Epithelial cell of proximal tubule (primary cell): ENCODE results near the gene GRB10. TPM values are rescaled to one million over a fixed set of nuclear protein-coding genes. Genes with fewer than 3 reads are reported as not detected.
A peak's percentile ranks its signal among the peaks of the same experiment; 100 is the strongest.
"Not testable (repeated sequence)": the region's sequence is repeated elsewhere in the genome, so short reads cannot be mapped to it uniquely, and the experiment has no call there.

ENCODE experiments used
- DNase-seq: peaks from one replicate; pipeline ENCODE4 v3.0.0-alpha.2; 2011; ENCODE audit warnings: low read depth
- H3K4me3 ChIP-seq: 2 replicates; pipeline ENCODE4 v1.5.1; 2011; ENCODE audit warnings: low read depth, mild to moderate bottlenecking, low read length
- CTCF ChIP-seq: conservative IDR thresholded peaks from 2 replicates; pipeline ENCODE4 v1.5.1; 2012; ENCODE audit warnings: low read depth, mild to moderate bottlenecking, low read length
- total RNA-seq: library from RNA; depleted of rRNA; stranded (reverse); fragments of >200 nt; gene quantifications from 2 replicates; pipeline ENCODE4 v1.2.3, GENCODE V29; 2015

GRB10 gene
- total RNA-seq, 1 donor from 2014 or later, result 33.4 TPM

GRCh38 chr7:50780436-50780835 lies 2.3 kb downstream of the GRB10 start:
- H3K4me3 ChIP-seq, result no peak overlapping the region
- no peak for DNase-seq
- TF ChIP-seq CTCF, result no peak

GRCh38 chr7:50779427-50779826 lies 3.3 kb downstream of the GRB10 start:
- DNase-seq, result no peak
- no peak for TF ChIP-seq CTCF

GRCh38 chr7:50778189-50778588 lies 4.5 kb downstream of the GRB10 start:
- no peak for TF ChIP-seq CTCF
- DNase-seq, result no peak
- no peak overlapping the region for H3K4me3 ChIP-seq

More at GRCh38 chr7:50779427-50779826, 3.3 kb downstream of the GRB10 start:
- no peak overlapping the region for H3K4me3 ChIP-seq

GRCh38 chr7:50775836-50776235 lies 6.9 kb downstream of the GRB10 start:
- no peak for DNase-seq

GRCh38 chr7:50775231-50775630 lies 7.5 kb downstream of the GRB10 start:
- no peak for TF ChIP-seq CTCF
- DNase-seq, result no peak
- no peak overlapping the region for H3K4me3 ChIP-seq

More at GRCh38 chr7:50775836-50776235, 6.9 kb downstream of the GRB10 start:
- no peak for TF ChIP-seq CTCF
- H3K4me3 ChIP-seq, result no peak overlapping the region

GRCh38 chr7:50774319-50774718 lies 8.4 kb downstream of the GRB10 start:
- TF ChIP-seq CTCF, result peak; percentile 26
- no peak for DNase-seq
- H3K4me3 ChIP-seq, result no peak overlapping the region

GRCh38 chr7:50773071-50773470 lies 9.6 kb downstream of the GRB10 start:
- DNase-seq, H3K4me3 ChIP-seq: not testable (repeated sequence)
